ENCODE data around the gene FRMD3.

DNA sequence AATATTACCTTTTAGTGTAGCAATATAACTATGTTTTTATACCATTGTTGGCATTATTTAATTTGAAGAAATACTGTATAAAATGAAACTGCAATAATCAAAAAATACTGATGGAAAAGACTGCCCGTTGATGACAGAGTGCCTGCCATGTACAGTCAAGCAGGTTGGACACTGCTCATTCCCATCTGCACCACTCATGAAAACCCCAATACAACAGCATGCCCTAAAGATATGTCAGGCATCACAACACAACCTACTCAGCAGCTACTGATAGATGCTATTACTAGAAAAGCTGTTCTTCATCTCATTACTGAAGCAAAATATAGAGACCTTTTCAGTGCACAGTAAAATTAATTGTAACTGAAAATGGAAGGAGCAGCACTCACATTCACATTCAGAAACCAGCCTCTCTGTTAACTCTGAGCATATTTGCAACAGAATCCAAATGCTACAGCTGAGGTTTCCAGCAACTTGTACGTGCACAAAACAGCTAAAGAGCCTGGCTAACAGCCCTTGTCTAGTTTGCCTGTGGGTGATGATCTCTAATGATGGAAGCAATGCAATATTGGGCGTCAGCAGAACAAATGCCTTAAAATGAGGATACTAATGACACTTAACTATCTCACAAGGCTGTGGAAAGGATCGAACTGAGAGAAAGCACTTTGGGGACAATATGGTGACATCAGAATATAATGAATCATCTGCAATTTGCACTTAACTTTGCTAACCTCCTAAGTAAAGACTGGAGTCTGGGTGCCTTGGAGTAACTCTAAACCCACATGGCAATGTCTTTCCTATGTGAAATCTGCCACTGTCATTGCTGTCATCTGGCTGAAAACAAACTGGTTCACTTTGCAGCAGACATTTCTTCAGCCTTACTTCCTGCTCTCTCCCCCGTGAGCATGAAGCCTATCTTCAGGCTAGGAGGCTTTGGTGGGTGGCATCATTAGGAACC lies 280.0 kb downstream of the FRMD3 start:
- TF ChIP-seq, protein P1, sequence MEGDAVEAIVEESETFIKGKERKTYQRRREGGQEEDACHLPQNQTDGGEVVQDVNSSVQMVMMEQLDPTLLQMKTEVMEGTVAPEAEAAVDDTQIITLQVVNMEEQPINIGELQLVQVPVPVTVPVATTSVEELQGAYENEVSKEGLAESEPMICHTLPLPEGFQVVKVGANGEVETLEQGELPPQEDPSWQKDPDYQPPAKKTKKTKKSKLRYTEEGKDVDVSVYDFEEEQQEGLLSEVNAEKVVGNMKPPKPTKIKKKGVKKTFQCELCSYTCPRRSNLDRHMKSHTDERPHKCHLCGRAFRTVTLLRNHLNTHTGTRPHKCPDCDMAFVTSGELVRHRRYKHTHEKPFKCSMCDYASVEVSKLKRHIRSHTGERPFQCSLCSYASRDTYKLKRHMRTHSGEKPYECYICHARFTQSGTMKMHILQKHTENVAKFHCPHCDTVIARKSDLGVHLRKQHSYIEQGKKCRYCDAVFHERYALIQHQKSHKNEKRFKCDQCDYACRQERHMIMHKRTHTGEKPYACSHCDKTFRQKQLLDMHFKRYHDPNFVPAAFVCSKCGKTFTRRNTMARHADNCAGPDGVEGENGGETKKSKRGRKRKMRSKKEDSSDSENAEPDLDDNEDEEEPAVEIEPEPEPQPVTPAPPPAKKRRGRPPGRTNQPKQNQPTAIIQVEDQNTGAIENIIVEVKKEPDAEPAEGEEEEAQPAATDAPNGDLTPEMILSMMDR (IDR thresholded peaks at IDR 0.05), result no peak
- TF ChIP-seq POLR2A (IDR thresholded peaks at IDR 0.05), result no peak

All from thyroid gland (tissue), 4 donors.